LNCAP (cell line): ENCODE results near the gene GNE.

Experiments
- TF ChIP-seq, protein P1 (sequence below): fragments of 450-650 bp; IDR thresholded peaks from 2 replicates; pipeline ENCODE4 v1.5.1; 2017; ENCODE audit warnings: mild to moderate bottlenecking

The GNE gene

DNA sequence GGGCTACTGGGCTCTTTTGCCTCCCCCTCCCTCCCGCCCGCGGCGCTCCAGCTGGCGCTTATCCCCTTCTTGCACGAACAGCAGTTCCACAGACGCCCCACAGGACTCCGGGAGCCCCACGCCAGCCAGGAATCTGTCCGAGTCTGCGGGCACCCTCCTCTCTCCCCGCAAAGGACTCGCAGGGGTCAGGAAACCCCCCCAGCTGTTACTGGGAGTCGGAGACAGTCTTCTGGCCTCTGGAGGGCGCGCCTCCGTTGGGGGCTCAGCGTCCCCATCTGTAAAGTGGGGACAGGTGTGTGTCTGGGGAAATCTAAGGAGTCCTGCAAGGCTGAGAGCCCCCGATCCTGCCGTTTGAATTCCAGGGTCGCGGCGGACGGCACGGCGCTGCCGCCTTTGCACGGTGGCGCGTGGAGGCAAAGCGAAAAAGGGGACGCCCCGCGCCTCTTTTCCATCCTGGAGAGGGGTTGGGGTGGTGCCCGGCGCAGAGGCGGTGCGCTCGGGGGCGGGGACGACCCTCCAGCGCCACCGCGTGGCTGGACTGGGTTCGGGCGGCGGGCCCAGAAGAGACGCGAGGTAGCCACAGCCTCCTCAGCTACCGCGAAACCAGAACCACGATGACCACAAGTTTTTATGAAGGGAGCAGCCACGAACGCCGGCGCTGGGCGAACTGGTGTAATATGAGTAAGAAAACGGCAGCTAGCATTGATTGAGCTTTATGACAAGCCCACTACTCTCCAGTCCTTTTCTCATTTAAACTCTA is 91.9 kb downstream of the GNE start:
- TF ChIP-seq, protein P1, sequence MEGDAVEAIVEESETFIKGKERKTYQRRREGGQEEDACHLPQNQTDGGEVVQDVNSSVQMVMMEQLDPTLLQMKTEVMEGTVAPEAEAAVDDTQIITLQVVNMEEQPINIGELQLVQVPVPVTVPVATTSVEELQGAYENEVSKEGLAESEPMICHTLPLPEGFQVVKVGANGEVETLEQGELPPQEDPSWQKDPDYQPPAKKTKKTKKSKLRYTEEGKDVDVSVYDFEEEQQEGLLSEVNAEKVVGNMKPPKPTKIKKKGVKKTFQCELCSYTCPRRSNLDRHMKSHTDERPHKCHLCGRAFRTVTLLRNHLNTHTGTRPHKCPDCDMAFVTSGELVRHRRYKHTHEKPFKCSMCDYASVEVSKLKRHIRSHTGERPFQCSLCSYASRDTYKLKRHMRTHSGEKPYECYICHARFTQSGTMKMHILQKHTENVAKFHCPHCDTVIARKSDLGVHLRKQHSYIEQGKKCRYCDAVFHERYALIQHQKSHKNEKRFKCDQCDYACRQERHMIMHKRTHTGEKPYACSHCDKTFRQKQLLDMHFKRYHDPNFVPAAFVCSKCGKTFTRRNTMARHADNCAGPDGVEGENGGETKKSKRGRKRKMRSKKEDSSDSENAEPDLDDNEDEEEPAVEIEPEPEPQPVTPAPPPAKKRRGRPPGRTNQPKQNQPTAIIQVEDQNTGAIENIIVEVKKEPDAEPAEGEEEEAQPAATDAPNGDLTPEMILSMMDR: peak; percentile 93

DNA sequence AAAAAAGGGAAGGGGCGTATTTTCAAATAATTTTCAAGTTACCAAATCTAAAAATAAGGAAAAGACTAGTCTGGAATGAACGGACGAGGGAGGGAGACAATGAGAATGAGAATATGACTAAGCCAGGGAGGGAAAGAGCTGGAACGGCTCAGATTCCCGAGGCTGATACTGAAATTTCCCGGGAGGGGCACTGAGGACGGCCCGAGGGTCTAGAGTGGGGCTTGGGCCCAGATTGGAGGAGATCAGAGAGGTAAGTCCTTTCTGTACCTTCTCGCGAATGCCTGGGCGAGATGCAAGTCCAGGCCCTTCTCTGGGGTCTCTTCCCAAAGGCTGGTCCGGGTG is 92.5 kb downstream of the GNE start:
- TF ChIP-seq, protein P1: no peak

DNA sequence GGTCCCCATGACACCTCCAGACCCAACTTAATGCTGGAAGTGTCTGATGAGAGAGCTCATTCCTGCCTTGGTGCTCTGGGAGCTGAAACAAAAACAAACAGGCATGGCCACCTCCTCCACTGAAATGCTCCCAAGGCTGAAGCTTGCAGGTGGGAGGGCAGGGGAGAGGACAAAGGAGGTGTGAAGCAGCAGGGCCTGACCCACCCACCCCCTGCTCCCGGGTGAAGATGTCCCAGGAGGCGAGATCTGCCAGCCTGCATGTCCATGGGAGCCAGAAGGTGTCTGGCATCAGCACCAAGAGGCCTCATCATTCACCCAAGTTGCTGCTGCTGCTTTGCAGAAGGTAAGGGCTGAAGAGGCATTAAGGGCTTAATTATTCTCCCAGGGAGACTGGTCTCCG is 93.3 kb downstream of the GNE start:
- TF ChIP-seq, protein P1: no peak
